Measurements from ENCODE around the gene SLC25A25.
"Not testable (repeated sequence)": the region's sequence is repeated elsewhere in the genome, so short reads cannot be mapped to it uniquely, and the experiment has no call there.

SLC25A25 gene

GRCh38 chr9:128124873-128125579, 57.0 kb downstream of the SLC25A25 start:
- Histone ChIP-seq H3K9ac (ENCODE audit: insufficient read length) (no peak overlapping the region), H3K9me3 (ENCODE audit: low read depth, low read length) (no peaks in the 10 kb centered on the region), H3K36me3 (ENCODE audit: insufficient read depth, low read length) (peaks cover 10% of the 10 kb centered on the region; the same call in 1 of the 2 replicates), H3K27ac (no peak overlapping the region), H3K4me3 (no peak overlapping the region)
- TF ChIP-seq FOXP2 (optimal IDR thresholded peaks at IDR 0.05; ENCODE audit: control extremely low read depth, extremely low read length, insufficient read depth) (no peak), POLR2AphosphoS5 (IDR thresholded peaks at IDR 0.05; ENCODE audit: borderline replicate concordance, low read depth, low read length) (no peak), EZH2 (IDR thresholded peaks at IDR 0.05) (no peak)
- no peak for DNase-seq (ENCODE audit: low read depth, low spot score)

DNA sequence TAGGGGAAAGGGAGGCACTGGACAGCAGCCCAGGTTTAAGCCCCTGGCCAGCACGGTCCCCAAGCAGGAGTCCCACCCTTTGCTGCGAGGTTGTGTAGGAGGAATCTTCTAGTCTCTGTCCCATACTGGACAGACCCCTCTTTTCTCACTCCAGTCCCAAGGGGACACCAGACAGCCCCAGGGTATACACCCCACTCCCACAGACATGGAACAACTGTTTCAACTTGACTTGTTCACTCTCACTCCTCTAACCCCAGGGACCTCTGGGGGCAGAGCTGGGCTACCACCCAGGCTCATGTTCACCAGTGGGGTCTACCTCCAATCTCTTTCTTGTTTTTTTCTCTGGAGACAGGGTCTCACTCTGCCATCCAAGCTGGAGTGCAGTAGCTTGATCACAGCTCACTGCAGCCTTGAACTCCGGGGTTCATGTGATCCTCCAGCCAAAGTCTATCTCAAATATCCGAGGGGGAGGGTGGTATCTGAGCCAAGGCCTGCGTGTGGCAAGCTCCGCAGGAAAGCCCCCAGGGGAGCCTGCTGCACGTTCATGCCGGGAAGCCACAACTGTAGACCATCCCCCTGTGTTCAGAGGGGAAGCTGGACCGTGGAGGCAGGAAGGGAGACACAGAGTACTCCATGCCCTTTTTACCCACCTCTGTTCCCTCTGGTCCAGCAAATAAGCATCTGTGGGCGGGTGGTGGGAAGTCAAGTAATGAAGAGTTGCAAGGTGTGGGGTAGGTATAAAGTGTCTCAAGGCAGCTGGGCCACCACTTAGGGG, 57.7 kb downstream of the SLC25A25 start:
- H3K27ac ChIP-seq, result no peak overlapping the region; the same call in 1 of the 2 replicates
- no peak for DNase-seq (ENCODE audit: low read depth, low spot score)
- peak overlapping the region; percentile 26 for H3K9ac ChIP-seq (ENCODE audit: insufficient read length)
- H3K9me3 ChIP-seq (ENCODE audit: low read depth, low read length), result no peaks in the 10 kb centered on the region
- peaks cover 10% of the 10 kb centered on the region; the same call in 1 of the 2 replicates for H3K36me3 ChIP-seq (ENCODE audit: insufficient read depth, low read length)
- peak overlapping the region; percentile 62 for H3K4me3 ChIP-seq
- TF ChIP-seq POLR2AphosphoS5 (IDR thresholded peaks at IDR 0.05; ENCODE audit: borderline replicate concordance, low read depth, low read length), result no peak
- no peak for TF ChIP-seq FOXP2 (optimal IDR thresholded peaks at IDR 0.05; ENCODE audit: control extremely low read depth, extremely low read length, insufficient read depth)
- no peak for TF ChIP-seq EZH2 (IDR thresholded peaks at IDR 0.05)

DNA sequence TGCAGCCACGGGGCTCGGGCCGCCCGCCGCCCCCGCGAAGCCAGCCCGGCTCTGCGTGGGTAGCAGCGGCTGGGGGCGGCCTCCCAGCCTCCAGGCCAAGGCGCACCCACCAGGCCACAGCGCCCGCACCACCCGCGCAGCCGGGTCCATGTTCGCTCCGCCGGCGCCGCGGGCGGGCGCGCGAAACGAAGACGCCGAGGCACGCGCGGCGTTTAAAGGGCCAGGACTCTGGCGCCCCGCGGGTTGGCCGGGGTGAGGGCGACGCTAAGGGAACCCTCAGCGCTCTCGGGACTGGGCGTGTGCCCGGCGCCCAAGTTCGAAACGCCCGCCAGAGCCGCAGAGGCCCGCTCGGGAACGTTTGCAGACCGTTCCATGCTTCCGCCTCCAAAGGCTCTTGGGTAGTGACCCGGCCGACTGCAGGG, 59.5 kb downstream of the SLC25A25 start, which contains the start of gene PTGES2:
PTGES2 (minus strand) TSS at position 162 of the 422 bp plus-strand sequence; CDS start at position 150, 12 bp downstream.
- Histone ChIP-seq H3K27ac (peak within 1 kb of the TSS; percentile 92), H3K4me3 (peak within 1 kb of the TSS; percentile 98), H3K36me3 (ENCODE audit: insufficient read depth, low read length) (peaks cover 10% of the 10 kb centered on the region; the same call in 1 of the 2 replicates), H3K9ac (ENCODE audit: insufficient read length) (peak within 1 kb of the TSS; percentile 86), H3K9me3 (ENCODE audit: low read depth, low read length) (no peaks in the 10 kb centered on the region)
- TF ChIP-seq FOXP2 (optimal IDR thresholded peaks at IDR 0.05; ENCODE audit: control extremely low read depth, extremely low read length, insufficient read depth), result no peak
- no peak for TF ChIP-seq EZH2 (IDR thresholded peaks at IDR 0.05)
- TF ChIP-seq POLR2AphosphoS5 (IDR thresholded peaks at IDR 0.05; ENCODE audit: borderline replicate concordance, low read depth, low read length), result no peak; the same call in 1 of the 2 replicates
- no peak for DNase-seq (ENCODE audit: low read depth, low spot score)

DNA sequence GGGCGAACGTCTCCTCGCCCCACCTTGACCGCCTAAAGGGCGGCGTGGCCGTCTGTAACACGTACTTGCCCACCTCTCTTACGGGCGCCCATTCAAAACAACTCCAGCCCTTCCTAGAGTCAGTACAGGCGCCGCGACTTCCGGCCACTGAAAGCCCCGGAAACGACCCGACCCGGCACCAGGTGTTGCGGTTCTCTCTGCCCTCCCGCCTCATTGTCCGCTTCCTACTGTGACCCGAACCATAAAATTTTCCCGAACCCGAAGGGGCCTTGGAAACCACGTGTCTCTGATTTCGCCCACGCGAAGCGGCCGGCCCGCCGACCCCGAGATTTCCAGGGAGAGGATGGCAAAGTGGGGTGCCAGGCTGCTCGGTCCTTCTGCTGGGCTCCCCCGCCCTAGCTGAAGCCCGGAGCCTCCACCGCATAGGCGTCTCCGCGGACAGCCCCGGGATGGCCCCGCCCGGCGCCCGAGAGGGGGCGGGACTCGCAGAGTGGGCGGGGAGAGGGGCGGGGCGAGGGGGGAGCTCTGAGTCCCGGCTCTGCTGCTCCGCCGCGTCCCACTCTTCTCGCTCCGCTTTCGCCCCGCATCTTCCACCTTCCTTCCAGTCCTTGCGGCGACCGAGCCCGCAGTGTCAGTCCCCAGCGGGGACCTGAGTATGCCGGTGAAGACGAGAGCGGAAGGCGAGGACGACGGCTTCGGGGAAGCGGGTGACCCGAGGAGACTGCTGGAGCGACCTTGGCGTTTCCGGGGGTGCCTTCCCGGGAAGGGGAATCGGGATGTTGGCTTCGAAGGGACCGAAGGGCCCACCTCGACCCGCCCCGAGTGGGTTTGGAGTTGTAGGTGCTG, 60.2 kb downstream of the SLC25A25 start:
- H3K36me3 ChIP-seq (ENCODE audit: insufficient read depth, low read length), result peaks cover 10% of the 10 kb centered on the region; the same call in 1 of the 2 replicates
- H3K9ac ChIP-seq (ENCODE audit: insufficient read length), result peak overlapping the region; percentile 86
- no peaks in the 10 kb centered on the region for H3K9me3 ChIP-seq (ENCODE audit: low read depth, low read length)
- H3K27ac ChIP-seq, result peak overlapping the region; percentile 92
- TF ChIP-seq EZH2 (IDR thresholded peaks at IDR 0.05), result no peak
- TF ChIP-seq FOXP2 (optimal IDR thresholded peaks at IDR 0.05; ENCODE audit: control extremely low read depth, extremely low read length, insufficient read depth), result no peak
- TF ChIP-seq POLR2AphosphoS5 (IDR thresholded peaks at IDR 0.05; ENCODE audit: borderline replicate concordance, low read depth, low read length), result peak; percentile 64; the same call in 1 of the 2 replicates
- peak overlapping the region; percentile 98 for H3K4me3 ChIP-seq
- peak; percentile 60 for DNase-seq (ENCODE audit: low read depth, low spot score)

DNA sequence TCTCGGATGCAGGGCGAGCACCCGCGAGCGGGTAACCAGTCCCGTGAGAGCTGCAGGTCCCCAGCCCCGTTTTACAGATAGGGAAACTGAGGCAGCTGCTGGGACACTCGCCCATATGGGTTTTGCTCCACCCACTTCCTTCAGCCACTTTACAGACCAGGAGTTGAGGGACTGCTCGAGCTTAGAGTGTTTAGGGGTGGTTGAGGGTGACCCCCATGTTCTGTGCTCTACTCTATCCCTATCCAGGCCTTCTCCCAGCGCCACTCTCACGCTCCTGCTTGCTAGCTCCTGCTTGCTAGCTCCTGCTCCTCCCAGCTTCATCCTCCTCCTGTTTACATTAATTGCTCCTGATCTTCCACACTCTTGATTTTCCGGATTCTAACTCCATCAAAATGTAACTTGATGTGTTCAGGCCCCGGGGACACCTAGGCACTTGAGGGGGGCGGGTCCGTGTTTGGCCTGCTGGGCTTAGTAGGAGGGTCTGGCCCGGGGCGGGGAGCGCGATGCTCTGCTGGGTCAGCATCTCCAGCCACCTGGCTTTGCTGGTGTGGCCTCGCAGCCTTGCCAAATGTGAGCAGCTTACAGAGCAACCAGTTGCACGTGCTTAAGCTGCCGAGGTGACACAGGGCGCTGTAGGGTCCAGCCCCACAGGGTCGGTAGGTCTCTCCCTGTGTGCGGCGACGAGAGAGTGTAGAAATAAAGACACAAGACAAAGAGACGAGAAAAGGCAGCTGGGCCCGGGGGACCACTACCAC, 61.0 kb downstream of the SLC25A25 start:
- no peak for DNase-seq (ENCODE audit: low read depth, low spot score)
- Histone ChIP-seq H3K4me3 (peak overlapping the region; percentile 98), H3K36me3 (ENCODE audit: insufficient read depth, low read length) (peaks cover 6% of the 10 kb centered on the region; the same call in 1 of the 2 replicates), H3K9ac (ENCODE audit: insufficient read length) (peak overlapping the region; percentile 86), H3K27ac (no peak overlapping the region), H3K9me3 (ENCODE audit: low read depth, low read length) (no peaks in the 10 kb centered on the region)
- TF ChIP-seq FOXP2 (optimal IDR thresholded peaks at IDR 0.05; ENCODE audit: control extremely low read depth, extremely low read length, insufficient read depth), result no peak
- TF ChIP-seq EZH2 (IDR thresholded peaks at IDR 0.05), result no peak
- TF ChIP-seq POLR2AphosphoS5 (IDR thresholded peaks at IDR 0.05; ENCODE audit: borderline replicate concordance, low read depth, low read length), result no peak

GRCh38 chr9:128129976-128130590, 62.1 kb downstream of the SLC25A25 start:
- H3K36me3 ChIP-seq (ENCODE audit: insufficient read depth, low read length); H3K4me3 ChIP-seq; H3K9ac ChIP-seq (ENCODE audit: insufficient read length); H3K27ac ChIP-seq; DNase-seq (ENCODE audit: low read depth, low spot score); H3K9me3 ChIP-seq (ENCODE audit: low read depth, low read length): not testable (repeated sequence)

DNA sequence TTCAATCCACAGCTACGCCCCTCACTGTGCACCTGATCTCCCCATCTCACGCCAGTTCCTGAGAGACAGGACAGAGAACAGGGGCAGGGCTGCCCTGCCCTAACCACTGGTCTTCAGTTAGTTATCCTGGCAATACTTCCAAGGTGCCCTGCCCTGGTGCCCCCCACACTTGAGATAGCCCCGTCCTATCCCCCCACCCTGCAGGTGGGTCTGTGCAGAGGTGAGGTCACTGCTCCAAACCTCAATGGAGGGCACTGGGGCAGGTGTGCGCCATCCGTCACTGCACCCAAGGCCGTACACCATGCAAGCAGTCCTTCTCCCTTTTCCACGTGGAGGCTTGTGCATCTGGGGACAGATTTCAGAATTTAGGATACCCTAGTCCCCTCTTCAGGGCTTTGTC, 62.6 kb downstream of the SLC25A25 start:
- not testable (repeated sequence) for H3K9me3 ChIP-seq (ENCODE audit: low read depth, low read length); H3K36me3 ChIP-seq (ENCODE audit: insufficient read depth, low read length); H3K27ac ChIP-seq; H3K9ac ChIP-seq (ENCODE audit: insufficient read length); DNase-seq (ENCODE audit: low read depth, low spot score); H3K4me3 ChIP-seq

DNA sequence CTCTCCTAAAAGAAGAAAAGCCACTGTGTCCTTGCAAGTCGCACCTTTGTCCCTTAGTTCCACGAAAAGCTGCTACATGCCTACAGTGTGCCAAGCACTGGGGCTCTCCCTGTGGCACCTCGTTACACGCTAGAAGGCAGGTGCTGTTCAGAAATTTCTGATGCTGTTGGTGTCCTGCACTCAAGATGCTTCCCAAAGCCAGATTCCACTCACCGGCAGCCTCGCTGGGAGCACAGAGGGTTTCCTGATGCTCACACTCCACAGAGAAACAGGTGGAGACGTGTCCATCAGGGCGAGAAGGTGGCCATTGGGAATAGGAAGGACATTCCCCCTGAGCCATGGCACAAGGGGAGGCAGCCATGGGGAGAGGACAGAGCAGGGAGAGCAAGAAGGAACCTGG, 63.3 kb downstream of the SLC25A25 start:
- not testable (repeated sequence) for H3K27ac ChIP-seq; H3K9ac ChIP-seq (ENCODE audit: insufficient read length); H3K36me3 ChIP-seq (ENCODE audit: insufficient read depth, low read length); H3K9me3 ChIP-seq (ENCODE audit: low read depth, low read length); H3K4me3 ChIP-seq; DNase-seq (ENCODE audit: low read depth, low spot score)

- not testable (repeated sequence) for DNase-seq (ENCODE audit: low read depth, low spot score); H3K9me3 ChIP-seq (ENCODE audit: low read depth, low read length); H3K36me3 ChIP-seq (ENCODE audit: insufficient read depth, low read length); H3K9ac ChIP-seq (ENCODE audit: insufficient read length)
- H3K27ac ChIP-seq, result peak overlapping the region; percentile 31; the same call in 1 of the 2 replicates
- H3K4me3 ChIP-seq, result peak overlapping the region; percentile 40
These were observed 64.1 kb downstream of the SLC25A25 start for GRCh38 chr9:128132139-128132538.

DNA sequence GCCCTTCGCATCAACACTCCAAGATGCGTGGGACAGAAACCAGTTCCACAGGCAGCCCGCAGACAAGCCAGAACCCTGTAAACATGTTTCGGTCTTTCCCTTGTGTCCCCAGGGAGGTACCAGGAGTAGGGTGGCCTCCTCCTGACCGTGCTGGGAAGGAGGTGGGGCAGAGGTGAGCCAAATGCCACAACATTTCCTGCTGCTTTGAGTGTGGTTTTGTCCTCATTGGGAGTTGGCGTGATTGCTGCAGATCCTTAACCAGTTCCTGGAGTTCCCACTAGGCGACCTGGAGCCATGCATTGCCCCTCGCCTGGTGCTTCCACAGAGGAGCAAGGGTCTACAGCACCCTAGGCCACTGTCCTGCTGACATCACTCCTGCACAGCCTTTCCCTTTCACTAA, 67.5 kb downstream of the SLC25A25 start:
- not testable (repeated sequence) for H3K36me3 ChIP-seq (ENCODE audit: insufficient read depth, low read length); H3K4me3 ChIP-seq; H3K9me3 ChIP-seq (ENCODE audit: low read depth, low read length); DNase-seq (ENCODE audit: low read depth, low spot score); H3K9ac ChIP-seq (ENCODE audit: insufficient read length); H3K27ac ChIP-seq
